Measurements from ENCODE around the gene RNU11.
"Not testable (repeated sequence)": the region's sequence is repeated elsewhere in the genome, so short reads cannot be mapped to it uniquely, and the experiment has no call there.

Gene RNU11

DNA sequence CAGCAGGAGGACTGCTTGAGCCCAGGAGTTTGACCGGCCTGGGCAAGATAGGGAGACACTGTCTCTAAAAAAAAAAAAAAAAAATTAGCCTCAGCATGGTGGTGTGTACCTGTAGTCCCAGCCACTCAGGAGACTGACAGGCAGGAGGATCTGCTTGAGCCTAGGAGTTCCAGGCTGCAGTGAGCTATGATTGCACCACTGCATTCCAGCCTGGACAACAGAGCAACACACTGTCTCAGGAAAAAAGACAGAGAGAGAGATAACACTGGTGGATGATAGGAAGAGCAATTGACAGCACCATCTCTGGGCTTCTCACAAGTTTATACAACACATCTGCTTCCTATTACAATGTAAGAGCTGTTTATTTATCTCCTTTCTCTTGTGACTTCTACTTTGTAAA lies 2.4 kb upstream of the RNU11 start:
- peaks cover 53% of the 10 kb centered on the region for H3K4me1 Mint-ChIP-seq (ENCODE audit: low read depth)
- peak overlapping the region; percentile 35 for H3K4me3 Mint-ChIP-seq
- H3K36me3 Mint-ChIP-seq = peaks cover 2% of the 10 kb centered on the region
- H3K9me3 Mint-ChIP-seq (ENCODE audit: low read depth) = no peaks in the 10 kb centered on the region
- no peaks in the 10 kb centered on the region for H3K27me3 Mint-ChIP-seq
- H3K27ac Mint-ChIP-seq = peak overlapping the region; percentile 58

DNA sequence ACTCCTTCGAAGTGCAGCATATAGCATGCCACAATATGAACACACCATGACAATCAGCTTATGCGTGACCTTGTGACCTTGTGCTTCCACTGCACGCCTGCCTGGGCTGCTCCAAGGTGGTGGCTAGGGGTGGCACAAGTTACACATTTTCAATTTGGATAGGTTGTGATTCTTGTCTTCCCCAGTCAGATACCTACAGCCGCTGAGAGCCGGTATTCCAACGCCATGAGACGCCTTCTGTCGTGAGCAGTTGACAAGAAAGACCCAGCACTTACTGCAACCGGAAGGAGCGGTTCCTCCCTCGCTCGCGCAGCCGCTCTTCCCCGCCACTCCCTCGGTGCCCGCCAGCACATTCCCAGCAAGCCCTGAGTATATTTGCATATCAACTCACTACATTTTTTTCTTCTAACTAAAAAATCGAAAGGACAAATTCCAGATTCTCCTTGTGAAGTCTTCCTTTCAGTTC lies 359 bp upstream of the RNU11 start:
- H3K9me3 Mint-ChIP-seq (ENCODE audit: low read depth) = no peaks in the 10 kb centered on the region
- peaks cover 2% of the 10 kb centered on the region for H3K36me3 Mint-ChIP-seq
- H3K4me1 Mint-ChIP-seq (ENCODE audit: low read depth) = peaks cover 36% of the 10 kb centered on the region
- peak overlapping the region; percentile 99 for H3K27ac Mint-ChIP-seq
- H3K27me3 Mint-ChIP-seq = no peaks in the 10 kb centered on the region
- H3K4me3 Mint-ChIP-seq = peak overlapping the region; percentile 87

DNA sequence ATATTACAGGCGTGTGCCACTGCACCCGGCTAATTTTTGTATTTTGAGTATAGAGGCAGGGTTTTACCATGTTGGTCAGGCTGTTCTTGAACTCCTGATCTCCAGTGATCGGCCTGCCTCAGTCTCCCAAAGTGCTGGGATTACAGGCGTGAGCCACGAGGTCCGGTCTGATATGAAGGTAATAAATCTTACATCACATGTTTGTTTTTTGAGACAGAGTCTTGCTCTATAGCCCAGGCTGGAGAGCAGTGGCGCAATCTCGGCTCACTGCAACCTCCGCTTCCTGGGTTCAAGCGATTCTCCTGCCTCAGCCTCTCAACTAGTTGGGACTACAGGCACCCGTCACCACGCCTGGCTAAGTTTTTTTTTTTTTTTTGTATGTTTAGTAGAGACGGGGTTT lies 4.7 kb downstream of the RNU11 start:
- not testable (repeated sequence) for H3K27me3 Mint-ChIP-seq; H3K9me3 Mint-ChIP-seq (ENCODE audit: low read depth); H3K27ac Mint-ChIP-seq; H3K36me3 Mint-ChIP-seq; H3K4me3 Mint-ChIP-seq; H3K4me1 Mint-ChIP-seq (ENCODE audit: low read depth)

DNA sequence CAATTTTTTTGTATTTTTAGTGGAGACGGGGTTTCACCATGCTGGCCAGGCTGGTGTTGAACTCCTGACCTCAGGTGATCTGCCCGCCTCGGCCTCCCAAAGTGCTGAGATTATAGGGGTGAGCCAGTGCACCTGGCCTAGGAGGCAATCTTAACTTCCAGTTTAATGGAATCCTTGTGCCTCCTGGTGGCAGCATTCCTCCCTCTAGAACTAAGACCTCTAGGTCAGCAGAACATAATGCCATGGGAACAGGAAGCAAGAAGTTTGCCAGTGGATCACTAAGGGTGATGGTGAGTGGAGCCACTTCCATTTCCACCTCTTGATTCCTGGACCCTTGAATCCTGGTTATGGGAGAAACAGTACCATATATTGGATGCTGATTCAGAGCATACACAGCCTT lies 5.5 kb downstream of the RNU11 start:
- not testable (repeated sequence) for H3K4me1 Mint-ChIP-seq (ENCODE audit: low read depth); H3K9me3 Mint-ChIP-seq (ENCODE audit: low read depth); H3K27ac Mint-ChIP-seq; H3K4me3 Mint-ChIP-seq; H3K27me3 Mint-ChIP-seq; H3K36me3 Mint-ChIP-seq

DNA sequence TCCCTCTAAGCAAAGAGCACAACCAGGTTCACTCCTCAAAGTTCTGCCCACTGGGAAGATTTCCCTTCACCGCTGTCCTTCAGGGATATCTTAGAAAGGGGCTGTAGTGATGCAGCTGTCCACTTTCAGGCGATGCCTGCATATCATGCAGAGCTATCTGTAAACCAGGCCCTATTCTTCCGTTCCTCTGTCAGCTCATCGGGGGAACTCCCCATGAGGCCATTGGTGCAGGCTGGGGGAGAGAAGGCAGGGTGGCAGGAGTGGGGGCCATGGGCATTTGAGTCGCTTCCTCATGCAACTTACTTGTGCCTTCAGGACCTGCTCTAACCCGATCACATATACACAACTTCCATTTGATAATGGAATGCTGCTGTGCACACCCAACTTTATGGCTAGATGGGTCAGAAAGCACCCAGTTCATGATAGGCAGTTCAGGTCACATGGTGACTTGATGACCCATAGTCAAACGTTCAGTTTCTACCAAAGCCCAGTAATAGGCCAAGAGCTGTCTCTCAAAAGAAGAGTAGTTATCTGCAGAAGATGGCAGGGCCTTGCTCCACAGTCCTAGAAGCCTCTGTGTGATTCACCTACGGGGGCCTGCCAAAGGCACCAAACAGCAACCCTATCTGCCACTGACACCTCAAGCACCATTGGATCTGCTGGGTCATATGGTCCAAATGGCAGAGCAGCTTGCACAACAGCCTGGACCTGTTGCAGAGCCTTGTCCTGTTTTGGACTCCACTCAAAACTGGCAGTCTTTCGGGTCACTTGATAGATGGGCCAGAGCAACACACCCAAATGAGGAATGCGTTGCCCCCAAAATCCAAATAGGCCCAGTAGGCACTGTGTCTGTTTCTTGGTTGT lies 7.3 kb downstream of the RNU11 start:
- not testable (repeated sequence) for H3K4me3 Mint-ChIP-seq; H3K27me3 Mint-ChIP-seq; H3K4me1 Mint-ChIP-seq (ENCODE audit: low read depth); H3K36me3 Mint-ChIP-seq; H3K27ac Mint-ChIP-seq; H3K9me3 Mint-ChIP-seq (ENCODE audit: low read depth)

DNA sequence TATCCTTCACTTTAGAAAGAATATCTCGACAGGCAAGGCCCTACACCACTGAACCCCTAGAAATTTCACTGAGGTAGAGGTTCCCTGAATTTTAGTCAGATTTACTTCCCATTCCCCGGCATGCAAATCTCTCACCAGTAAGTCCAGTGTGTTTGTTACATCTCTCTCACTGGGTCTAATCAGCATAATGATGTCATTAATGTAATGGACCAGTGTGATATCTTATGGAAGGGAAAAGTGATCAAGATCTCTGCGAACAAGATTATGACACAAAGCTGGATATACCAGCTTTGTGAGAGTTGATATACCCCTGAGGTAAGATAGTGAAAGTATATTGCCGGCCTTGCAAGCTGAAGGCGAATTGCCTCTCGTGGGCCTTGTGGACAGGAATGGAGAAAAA lies 7.9 kb downstream of the RNU11 start:
- Mint-ChIP-seq H3K27me3 (no peaks in the 10 kb centered on the region), H3K4me3 (no peak overlapping the region), H3K9me3 (ENCODE audit: low read depth) (no peaks in the 10 kb centered on the region), H3K27ac (no peak overlapping the region), H3K36me3 (no peaks in the 10 kb centered on the region), H3K4me1 (ENCODE audit: low read depth) (no peaks in the 10 kb centered on the region)

DNA sequence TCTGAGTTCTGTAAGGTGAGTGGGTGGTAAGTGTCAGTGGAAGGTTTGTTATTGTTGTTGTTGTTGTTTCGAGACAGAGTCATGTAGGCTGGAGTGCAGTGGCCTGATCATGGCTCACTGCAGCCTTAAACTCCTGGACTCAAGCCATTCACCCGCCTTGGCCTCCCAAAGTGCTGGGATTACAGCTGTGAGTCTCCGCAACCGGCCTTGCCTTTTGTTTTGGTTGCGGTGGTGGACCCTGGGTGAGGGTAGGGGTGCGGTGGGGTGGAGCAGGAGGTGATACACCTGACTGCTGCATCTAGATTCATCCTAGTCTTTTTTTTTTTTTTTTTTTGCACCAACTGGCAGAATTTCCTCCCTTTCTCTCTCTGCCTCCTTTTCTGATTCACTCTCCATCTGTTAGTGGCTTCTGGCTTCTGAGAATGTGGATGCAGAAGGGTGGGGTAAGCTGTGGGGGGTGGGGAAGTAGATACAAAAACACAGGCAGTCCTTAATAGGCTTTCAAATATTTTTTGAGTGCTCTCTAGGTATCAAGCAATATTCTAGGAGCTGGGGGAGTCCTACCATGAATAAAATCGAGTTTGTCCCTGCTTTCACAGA lies 15.6 kb downstream of the RNU11 start:
- H3K27me3 Mint-ChIP-seq = no peaks in the 10 kb centered on the region
- no peaks in the 10 kb centered on the region for H3K9me3 Mint-ChIP-seq (ENCODE audit: low read depth)
- no peak overlapping the region for H3K27ac Mint-ChIP-seq
- H3K36me3 Mint-ChIP-seq = no peaks in the 10 kb centered on the region
- peaks cover 7% of the 10 kb centered on the region for H3K4me1 Mint-ChIP-seq (ENCODE audit: low read depth)
- no peak overlapping the region for H3K4me3 Mint-ChIP-seq

DNA sequence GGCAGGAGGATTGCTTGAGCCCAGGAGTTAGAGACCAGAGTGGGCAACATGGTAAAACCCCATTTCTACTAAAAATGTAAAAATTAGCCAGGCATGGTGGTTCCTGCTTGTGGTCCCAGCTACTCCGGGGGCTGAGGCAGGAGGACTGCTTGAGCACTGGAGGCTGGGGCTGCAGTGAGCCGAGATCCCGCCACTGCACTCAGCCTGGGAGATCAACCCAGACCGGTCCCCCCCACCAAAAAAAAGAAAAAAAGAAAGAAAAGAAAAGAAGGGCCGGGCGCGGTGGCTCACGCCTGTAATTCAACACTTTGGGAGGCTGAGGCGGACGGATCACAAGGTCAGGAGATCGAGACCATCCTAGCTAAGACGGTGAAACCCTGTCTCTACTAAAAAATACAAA lies 18.4 kb downstream of the RNU11 start:
- Mint-ChIP-seq H3K9me3 (ENCODE audit: low read depth) (no peaks in the 10 kb centered on the region), H3K36me3 (no peaks in the 10 kb centered on the region), H3K4me3 (peak overlapping the region; percentile 27), H3K4me1 (ENCODE audit: low read depth) (peaks cover 16% of the 10 kb centered on the region), H3K27ac (peak overlapping the region; percentile 64), H3K27me3 (no peaks in the 10 kb centered on the region)

DNA sequence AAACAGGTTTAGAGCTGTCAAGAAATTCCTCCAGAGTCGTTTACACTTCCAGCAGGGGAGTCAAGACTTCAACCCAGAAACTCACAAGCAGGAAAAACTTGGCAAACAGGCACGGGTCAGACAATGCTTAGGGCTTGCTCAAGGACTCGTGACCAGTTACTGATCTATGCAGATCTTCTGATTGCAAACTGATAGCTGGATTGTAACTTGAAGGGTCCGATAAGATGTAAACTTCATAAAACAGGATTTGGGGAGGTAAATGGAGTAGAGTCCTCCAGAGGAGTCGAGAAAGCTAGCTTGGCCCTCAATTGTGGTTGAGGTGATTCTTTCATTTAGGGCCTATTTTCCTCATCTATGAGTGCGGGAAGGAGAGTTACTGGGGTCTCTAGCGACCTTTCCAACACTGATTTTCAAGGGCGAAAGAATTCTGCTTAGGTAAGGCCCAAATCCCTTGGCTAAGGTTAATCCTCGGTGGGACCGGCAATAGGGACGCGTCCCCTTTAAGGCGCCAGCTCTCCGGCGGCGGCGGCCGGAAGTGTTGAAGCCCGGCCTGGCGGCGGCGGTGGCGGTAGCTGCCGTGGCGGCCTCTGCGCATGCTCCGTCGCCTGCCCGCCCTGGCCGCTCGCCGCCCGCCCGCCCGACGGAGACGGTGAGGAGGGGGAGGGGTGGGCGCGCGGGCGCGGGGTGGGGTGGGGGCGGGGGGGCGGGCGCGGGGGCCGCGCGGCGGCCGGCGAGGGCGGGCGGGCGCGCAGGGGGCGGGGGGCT lies 20.0 kb downstream of the RNU11 start, which contains the start of gene GMEB1:
TSS of gene GMEB1 (plus strand) at position 594 of the 765 bp plus-strand sequence. CDS start 14,829 bp downstream, outside the sequence.
- no peaks in the 10 kb centered on the region for H3K9me3 Mint-ChIP-seq (ENCODE audit: low read depth)
- H3K4me1 Mint-ChIP-seq (ENCODE audit: low read depth) = peaks cover 17% of the 10 kb centered on the region
- no peaks in the 10 kb centered on the region for H3K36me3 Mint-ChIP-seq
- peak within 1 kb of the TSS; percentile 99 for H3K27ac Mint-ChIP-seq
- H3K27me3 Mint-ChIP-seq = no peaks in the 10 kb centered on the region
- H3K4me3 Mint-ChIP-seq = peak within 1 kb of the TSS; percentile 96

DNA sequence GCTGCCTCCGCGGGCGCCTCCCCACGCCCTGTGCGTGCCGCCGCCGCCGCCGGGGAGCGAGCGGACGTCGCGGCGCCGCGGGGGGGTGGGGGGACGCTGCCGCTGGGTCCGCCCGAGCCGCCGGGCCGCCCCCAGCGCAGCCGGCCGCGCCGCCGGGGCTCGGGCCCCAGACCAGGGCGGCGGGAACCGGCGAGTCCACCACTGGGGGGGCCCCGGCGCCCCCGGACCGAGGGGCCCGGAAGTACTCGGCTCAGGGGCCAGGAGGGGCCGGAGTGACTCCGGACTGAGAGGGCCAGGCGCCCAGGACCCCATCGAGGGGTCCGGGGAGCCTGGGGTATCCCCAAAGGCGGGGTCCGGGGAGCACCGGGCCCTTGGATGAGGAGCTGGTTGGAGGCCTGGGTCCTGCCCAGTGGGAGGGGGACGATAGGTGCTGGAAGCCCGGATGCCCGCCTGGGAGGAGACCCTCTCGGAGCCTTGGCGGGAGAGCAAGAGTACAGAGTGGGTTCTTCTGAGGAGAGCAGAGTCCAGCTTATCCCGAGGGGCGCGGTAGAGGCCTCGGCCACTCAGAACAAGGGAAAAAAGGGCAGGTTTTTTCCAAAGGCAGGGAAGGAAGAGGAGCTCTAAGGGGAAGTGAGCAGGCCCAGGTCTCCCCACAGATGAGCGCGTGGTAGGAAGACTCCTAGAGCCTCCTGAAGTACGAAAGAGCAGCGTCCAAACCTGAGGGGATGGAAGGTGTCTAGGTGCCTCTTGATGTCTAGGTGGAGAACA lies 20.7 kb downstream of the RNU11 start:
- Mint-ChIP-seq H3K27me3 (no peaks in the 10 kb centered on the region), H3K4me3 (peak overlapping the region; percentile 94), H3K9me3 (ENCODE audit: low read depth) (no peaks in the 10 kb centered on the region), H3K36me3 (no peaks in the 10 kb centered on the region), H3K4me1 (ENCODE audit: low read depth) (peaks cover 17% of the 10 kb centered on the region), H3K27ac (peak overlapping the region; percentile 94)

DNA sequence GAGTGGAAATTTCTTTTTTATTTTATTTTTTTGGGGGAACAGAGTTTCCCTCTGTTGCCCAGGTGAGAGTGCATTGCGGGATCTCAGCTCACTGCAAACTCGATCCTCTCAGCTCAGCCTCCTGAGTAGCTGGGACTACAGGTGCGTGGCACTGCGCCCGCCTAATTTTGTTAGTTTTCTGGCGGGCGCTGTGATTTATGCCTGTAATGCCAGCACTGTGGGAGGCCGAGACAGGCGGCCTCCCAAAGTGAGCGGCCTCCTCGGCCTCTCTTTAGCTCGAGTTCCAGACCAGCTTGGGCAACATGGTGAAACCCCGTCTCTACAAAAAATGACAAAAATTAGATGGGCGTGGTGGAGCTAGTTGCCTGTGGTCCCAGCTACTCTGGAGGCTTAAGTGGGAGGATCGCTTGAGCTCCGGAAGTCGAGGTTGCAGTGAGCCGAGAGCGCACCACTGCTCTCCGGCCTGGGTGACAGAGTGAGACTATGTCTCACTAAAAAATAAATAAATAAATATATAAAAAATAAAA lies 22.9 kb downstream of the RNU11 start:
- H3K4me1 Mint-ChIP-seq (ENCODE audit: low read depth) = peaks cover 18% of the 10 kb centered on the region
- H3K27ac Mint-ChIP-seq = no peak overlapping the region
- H3K27me3 Mint-ChIP-seq = no peaks in the 10 kb centered on the region
- H3K9me3 Mint-ChIP-seq (ENCODE audit: low read depth) = no peaks in the 10 kb centered on the region
- no peak overlapping the region for H3K4me3 Mint-ChIP-seq
- no peaks in the 10 kb centered on the region for H3K36me3 Mint-ChIP-seq

DNA sequence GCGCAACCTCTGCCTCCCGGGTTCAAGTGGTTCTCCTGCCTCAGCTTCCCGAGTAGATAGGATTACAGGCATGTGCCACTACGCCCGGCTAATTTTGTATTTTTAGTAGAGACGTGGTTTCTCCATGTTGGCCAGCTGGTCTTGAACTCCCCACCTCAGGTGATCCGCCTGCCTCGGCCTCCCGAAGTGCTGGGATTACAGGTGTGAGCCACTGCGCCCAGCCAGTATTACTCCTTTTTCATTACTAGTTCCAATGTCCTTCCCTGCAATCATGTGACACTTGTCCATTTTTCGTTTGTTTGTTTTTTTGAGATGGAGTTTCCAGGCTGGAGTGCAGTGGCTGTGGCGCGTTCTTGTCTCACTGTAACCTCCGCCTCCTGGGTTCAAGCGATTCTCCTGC lies 24.6 kb downstream of the RNU11 start:
- peaks cover 17% of the 10 kb centered on the region for H3K4me1 Mint-ChIP-seq (ENCODE audit: low read depth)
- H3K27me3 Mint-ChIP-seq; H3K36me3 Mint-ChIP-seq; H3K4me3 Mint-ChIP-seq; H3K9me3 Mint-ChIP-seq (ENCODE audit: low read depth); H3K27ac Mint-ChIP-seq: not testable (repeated sequence)

DNA sequence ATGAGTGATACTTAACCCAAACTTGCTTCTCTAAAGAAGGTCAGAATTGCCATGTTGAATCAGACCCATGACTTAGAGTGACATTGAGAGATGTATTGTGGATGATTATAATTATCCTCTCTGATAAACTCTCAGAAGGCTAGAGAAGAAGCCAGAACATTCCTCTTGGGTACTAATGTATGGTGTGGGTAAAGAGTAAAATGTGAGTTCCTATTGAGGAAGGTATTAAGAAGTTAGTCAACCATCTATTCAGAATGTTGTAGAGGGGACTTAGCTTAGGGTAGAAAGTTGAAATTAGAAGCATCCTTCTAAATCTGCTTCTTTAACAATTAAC lies 27.5 kb downstream of the RNU11 start:
- Mint-ChIP-seq H3K9me3 (ENCODE audit: low read depth) (no peaks in the 10 kb centered on the region), H3K27ac (no peak overlapping the region), H3K36me3 (no peaks in the 10 kb centered on the region), H3K4me1 (ENCODE audit: low read depth) (peaks cover 6% of the 10 kb centered on the region), H3K4me3 (no peak overlapping the region), H3K27me3 (no peaks in the 10 kb centered on the region)

DNA sequence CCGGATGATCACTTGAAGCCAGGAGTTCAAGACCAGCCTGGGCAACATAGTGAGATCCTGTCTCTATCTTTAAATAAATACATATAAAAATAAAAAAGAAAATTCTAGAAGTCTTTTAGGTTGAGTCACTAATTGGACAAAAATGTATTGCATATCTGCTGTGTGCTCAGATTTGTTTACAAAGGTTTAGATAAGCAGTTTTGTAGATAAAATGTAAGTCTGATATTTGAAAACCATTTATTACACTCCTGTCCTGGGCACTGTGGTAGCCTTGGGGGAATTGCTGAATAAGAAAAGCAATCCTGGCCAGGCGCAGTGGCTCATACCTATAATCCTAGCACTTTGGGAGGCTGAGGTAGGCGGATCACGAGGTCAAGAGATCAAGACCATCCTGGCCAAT lies 31.8 kb downstream of the RNU11 start:
- no peak overlapping the region for H3K4me3 Mint-ChIP-seq
- peaks cover 3% of the 10 kb centered on the region for H3K4me1 Mint-ChIP-seq (ENCODE audit: low read depth)
- no peaks in the 10 kb centered on the region for H3K27me3 Mint-ChIP-seq
- no peaks in the 10 kb centered on the region for H3K36me3 Mint-ChIP-seq
- no peaks in the 10 kb centered on the region for H3K9me3 Mint-ChIP-seq (ENCODE audit: low read depth)
- H3K27ac Mint-ChIP-seq = no peak overlapping the region
